AG08395 (cell line): ENCODE data around the gene AIMP1.
A peak's percentile ranks its signal among the peaks of the same experiment; 100 is the strongest.
"Not testable (repeated sequence)": the region's sequence is repeated elsewhere in the genome, so short reads cannot be mapped to it uniquely, and the experiment has no call there.

ENCODE experiments used
- DNase-seq: peaks from one replicate; pipeline ENCODE4 v3.0.0; 2012; ENCODE audit warnings: mixed read lengths, low spot score

Gene AIMP1

GRCh38 chr4:106312997-106313522 lies 3.3 kb upstream of the AIMP1 start:
- DNase-seq: no peak

- no peak for DNase-seq
Observed at GRCh38 chr4:106314960-106315359, 1.4 kb upstream of the AIMP1 start.

GRCh38 chr4:106315476-106315967 lies 828 bp upstream of the AIMP1 start:
- DNase-seq: peak; percentile 19

- DNase-seq: no peak
Observed at GRCh38 chr4:106316773-106317409, 541 bp downstream of the AIMP1 start.

GRCh38 chr4:106317815-106318214 lies 1.5 kb downstream of the AIMP1 start:
- no peak for DNase-seq

- no peak for DNase-seq
Observed at GRCh38 chr4:106318511-106318910, 2.2 kb downstream of the AIMP1 start.

- no peak for DNase-seq
Observed at GRCh38 chr4:106320235-106320634, 3.9 kb downstream of the AIMP1 start.

- not testable (repeated sequence) for DNase-seq
Observed at GRCh38 chr4:106321168-106321567, 4.8 kb downstream of the AIMP1 start.

GRCh38 chr4:106321814-106322213 lies 5.5 kb downstream of the AIMP1 start:
- not testable (repeated sequence) for DNase-seq

- DNase-seq: no peak
Observed at GRCh38 chr4:106323119-106323518, 6.8 kb downstream of the AIMP1 start.

GRCh38 chr4:106325800-106326199 lies 9.4 kb downstream of the AIMP1 start:
- no peak for DNase-seq

- peak; percentile 59 for DNase-seq
Observed at GRCh38 chr4:106329041-106329618, 12.8 kb downstream of the AIMP1 start.

- DNase-seq: no peak
Observed at GRCh38 chr4:106333186-106333585, 16.8 kb downstream of the AIMP1 start.

- DNase-seq: no peak
Observed at GRCh38 chr4:106334741-106335470, 18.6 kb downstream of the AIMP1 start.

GRCh38 chr4:106336618-106337017 lies 20.3 kb downstream of the AIMP1 start:
- no peak for DNase-seq

GRCh38 chr4:106337916-106338315 lies 21.6 kb downstream of the AIMP1 start:
- no peak for DNase-seq

- no peak for DNase-seq
Observed at GRCh38 chr4:106338671-106339070, 22.3 kb downstream of the AIMP1 start.

GRCh38 chr4:106339431-106339830 lies 23.1 kb downstream of the AIMP1 start:
- DNase-seq: no peak

GRCh38 chr4:106340774-106341173 lies 24.4 kb downstream of the AIMP1 start:
- no peak for DNase-seq

- DNase-seq: no peak
Observed at GRCh38 chr4:106343865-106344646, 27.7 kb downstream of the AIMP1 start.

- DNase-seq: peak; percentile 35
Observed at GRCh38 chr4:106344647-106344970, 28.3 kb downstream of the AIMP1 start.

- DNase-seq: no peak
Observed at GRCh38 chr4:106347167-106347566, 30.8 kb downstream of the AIMP1 start.
